SK-N-SH (cell line): ENCODE data around the gene MAML3. TPM values are rescaled to one million over a fixed set of nuclear protein-coding genes. Genes with fewer than 3 reads are reported as not detected.

Experiments
- CTCF ChIA-PET: fragments of 300-600, 350-600 bp; formaldehyde crosslinking; extraction: SDS; loops from one replicate; lab custom pipeline; 2021; lab: Yijun Ruan, JAX
- POLR2A ChIA-PET: fragments of 350-600 bp; sonication (Branson Sonifier 250); formaldehyde crosslinking; extraction: SDS; loops from one replicate; lab custom pipeline; 2020; ENCODE audit warnings: antibody characterized with exemption, inconsistent platforms; lab: Yijun Ruan, JAX
- DNase-seq: peaks from one replicate; pipeline ENCODE4 v3.0.0; 2012
- H2AFZ ChIP-seq: fragments of 200-600 bp; sonication (generic); 2 replicates; pipeline ENCODE4 v1.8.1; 2016; ENCODE audit warnings: antibody characterized with exemption, mild to moderate bottlenecking, low read depth
- H3F3A ChIP-seq: fragments of 200-600 bp; sonication (generic); replicated peaks from 2 replicates; pipeline ENCODE3; 2016; ENCODE audit warnings: antibody characterized with exemption, mild to moderate bottlenecking; ENCODE audit not compliant: insufficient read depth
- H3K27ac ChIP-seq, 2 experiments: fragments of 200-500 bp in 1 of 2; fragments of 200-600 bp in 1 of 2; sonication (Bioruptor generic) in 1 of 2; sonication (generic), shearing (Covaris generic) in 1 of 2; 2 replicates each; pipeline versions ENCODE4 v1.5.1 to v1.6.1; 2014 to 2016; ENCODE audit warnings: low read depth in 2 of 2, inconsistent platforms in 1 of 2, low read length in 1 of 2, mild to moderate bottlenecking in 1 of 2, mixed read lengths in 1 of 2
- H3K27me3 ChIP-seq: fragments of 200-600 bp; sonication (generic), shearing (Covaris generic); 2 replicates; pipeline ENCODE4 v1.6.1; 2016; ENCODE audit warnings: mixed run types; ENCODE audit not compliant: insufficient read depth
- H3K36me3 ChIP-seq, 2 experiments: fragments of 200-500 bp in 1 of 2; fragments of 200-600 bp in 1 of 2; sonication (Bioruptor generic) in 1 of 2; sonication (generic) in 1 of 2; replicated peaks in 1 of 2; 2 replicates each; pipeline versions ENCODE3 to v1.5.1; 2014 to 2016; ENCODE audit warnings: low read length in 1 of 2, mild to moderate bottlenecking in 1 of 2; ENCODE audit not compliant: insufficient read depth in 2 of 2, control insufficient read depth in 1 of 2
- H3K4me1 ChIP-seq, 2 experiments: fragments of 200-500 bp in 1 of 2; fragments of 200-600 bp in 1 of 2; sonication (Bioruptor generic) in 1 of 2; sonication (generic), shearing (Covaris generic) in 1 of 2; 2 replicates each; pipeline versions ENCODE4 v1.5.1 to v1.6.1; 2014 to 2016; ENCODE audit warnings: low read depth in 1 of 2, low read length in 1 of 2, mixed run types in 1 of 2; ENCODE audit not compliant: insufficient read depth in 2 of 2, control insufficient read depth in 1 of 2
- H3K4me2 ChIP-seq: fragments of 200-600 bp; sonication (generic), shearing (Covaris generic); 2 replicates; pipeline ENCODE4 v1.6.1; 2017; ENCODE audit warnings: mixed run types
- H3K4me3 ChIP-seq, 2 experiments: fragments of 200-500 bp in 1 of 2; fragments of 200-600 bp in 1 of 2; sonication (Bioruptor generic) in 1 of 2; sonication (generic), shearing (Covaris generic) in 1 of 2; 2 replicates each; pipeline versions ENCODE4 v1.5.1 to v1.8.1; 2014 to 2016; ENCODE audit warnings: low read depth in 2 of 2, inconsistent platforms in 1 of 2, low read length in 1 of 2, mild to moderate bottlenecking in 1 of 2, mixed read lengths in 1 of 2, moderate library complexity in 1 of 2
- H3K79me2 ChIP-seq: fragments of 200-600 bp; sonication (generic); 2 replicates; pipeline ENCODE4 v1.8.1; 2017; ENCODE audit warnings: mild to moderate bottlenecking; ENCODE audit not compliant: insufficient read depth
- H3K9ac ChIP-seq: fragments of 200-600 bp; sonication (generic); 2 replicates; pipeline ENCODE4 v1.6.1; 2017; ENCODE audit warnings: mixed run types
- H3K9me2 ChIP-seq: fragments of 200-600 bp; sonication (generic); 2 replicates; pipeline ENCODE4 v1.6.1; 2017; ENCODE audit warnings: mixed run types
- H3K9me3 ChIP-seq: fragments of 200-600 bp; sonication (generic); 2 replicates; pipeline ENCODE4 v1.6.1; 2017; ENCODE audit warnings: mixed run types, mild to moderate bottlenecking, moderate library complexity
- H4K20me1 ChIP-seq: fragments of 200-600 bp; sonication (generic); 2 replicates; pipeline ENCODE4 v1.6.1; 2017; ENCODE audit warnings: mild to moderate bottlenecking, mixed run types; ENCODE audit not compliant: insufficient read depth
- CTCF ChIP-seq: fragments of 200-600 bp; sonication (generic); IDR thresholded peaks from 2 replicates; pipeline ENCODE4 v1.6.1; 2017; ENCODE audit warnings: antibody characterized with exemption, mild to moderate bottlenecking, moderate library complexity
- ELF1 ChIP-seq: IDR thresholded peaks from 2 replicates; pipeline ENCODE4 v1.4.0; 2012
- EZH2phosphoT487 ChIP-seq: fragments of 200-600 bp; sonication (generic); IDR thresholded peaks from 2 replicates; pipeline ENCODE4 v1.6.1; 2017; ENCODE audit warnings: low read depth, mixed run types, mild to moderate bottlenecking, antibody characterized with exemption, moderate library complexity, borderline replicate concordance
- FOSL2 ChIP-seq: IDR thresholded peaks from 2 replicates; pipeline ENCODE4 v1.4.0; 2012; ENCODE audit warnings: low read depth, mild to moderate bottlenecking, moderate library complexity, borderline replicate concordance
- FOXM1 ChIP-seq: IDR thresholded peaks from 2 replicates; pipeline ENCODE4 v1.4.0; 2012; ENCODE audit warnings: low read depth, mild to moderate bottlenecking
- GATA2 ChIP-seq: sonication (generic); formaldehyde crosslinking; IDR thresholded peaks from 2 replicates; pipeline ENCODE4 v1.5.0; 2020; ENCODE audit warnings: mild to moderate bottlenecking, missing genetic modification reagents
- IRF3 ChIP-seq: fragments of 150-350 bp; IDR thresholded peaks from 2 replicates; pipeline ENCODE4 v1.6.1; 2016; ENCODE audit warnings: mild to moderate bottlenecking, low read depth, low read length
- JUND ChIP-seq: IDR thresholded peaks from 2 replicates; pipeline ENCODE4 v1.4.0; 2012
- MEF2A ChIP-seq: IDR thresholded peaks from 2 replicates; pipeline ENCODE4 v1.4.0; 2012; ENCODE audit warnings: low read depth, borderline replicate concordance
- MXI1 ChIP-seq: IDR thresholded peaks from 2 replicates; pipeline ENCODE4 v1.6.1; 2012; ENCODE audit warnings: mild to moderate bottlenecking, low read depth, low read length, improper control_type of control experiment
- NFIC ChIP-seq: IDR thresholded peaks from 2 replicates; pipeline ENCODE4 v1.4.0; 2012; ENCODE audit warnings: borderline replicate concordance
- POLR2AphosphoS5 ChIP-seq: IDR thresholded peaks from 2 replicates; pipeline ENCODE4 v1.6.1; 2012; ENCODE audit warnings: low read depth, low read length
- REST ChIP-seq: IDR thresholded peaks from 2 replicates; pipeline ENCODE4 v1.6.1; 2012; ENCODE audit warnings: mild to moderate bottlenecking, low read depth, low read length, moderate library complexity
- RFX5 ChIP-seq: IDR thresholded peaks from 2 replicates; pipeline ENCODE4 v1.6.1; 2012; ENCODE audit warnings: mild to moderate bottlenecking, improper control_type of control experiment, low read length
- TAF1 ChIP-seq: IDR thresholded peaks from 2 replicates; pipeline ENCODE4 v1.6.1; 2012; ENCODE audit warnings: low read depth, mild to moderate bottlenecking, low read length, moderate library complexity, borderline replicate concordance
- TCF12 ChIP-seq: IDR thresholded peaks from 2 replicates; pipeline ENCODE4 v1.4.0; 2012
- USF1 ChIP-seq: IDR thresholded peaks from 2 replicates; pipeline ENCODE4 v1.4.0; 2012; ENCODE audit warnings: low read depth, borderline replicate concordance
- YY1 ChIP-seq: IDR thresholded peaks from 2 replicates; pipeline ENCODE4 v1.4.0; 2012; ENCODE audit warnings: low read depth, mild to moderate bottlenecking
- ZBTB33 ChIP-seq: IDR thresholded peaks from 2 replicates; pipeline ENCODE4 v1.4.0; 2012; ENCODE audit warnings: low read depth, borderline replicate concordance
- WGBS: methylation state at CpG from one replicate; pipeline ENCODE4 v1.1.6; 2017; ENCODE audit warnings: low lambda C conversion rate; 5-methylcytosine and 5-hydroxymethylcytosine counted together
- polyA plus RNA-seq, 3 experiments: library from polyadenylated mRNA; depleted of rRNA; stranded (reverse); fragments of >200 nt; gene quantifications; 2 replicates each; pipeline ENCODE4 v1.2.3, GENCODE V29; 2012

The MAML3 gene
- polyA plus RNA-seq, 1 of the 3 experiments (the other 2 are of a cell fraction) = 5.3 TPM

GRCh38 chr4:140113653-140114052 lies 40.3 kb downstream of the MAML3 start:
- Histone ChIP-seq H2AFZ (no peak overlapping the region), H3F3A (peaks cover 10% of the 10 kb centered on the region), H3K9ac (no peak overlapping the region), H3K9me3 (no peaks in the 10 kb centered on the region), H3K27ac (no peak overlapping the region; a peak in 1 of 4 replicates), H3K79me2 (peaks cover 9% of the 10 kb centered on the region; the same call in 1 of the 2 replicates), H3K4me3 (no peak overlapping the region), H3K4me1 (peaks cover 0 to 35% of the 10 kb centered on the region in 2 experiments; a peak in 2 of 4 replicates), H4K20me1 (no peaks in the 10 kb centered on the region), H3K9me2 (no peaks in the 10 kb centered on the region), H3K36me3 (no peaks in the 10 kb centered on the region), H3K27me3 (no peaks in the 10 kb centered on the region), H3K4me2 (no peak overlapping the region)
- ChIA-PET POLR2A (no interaction called here), CTCF (no interaction called here)
- TF ChIP-seq GATA2 (CRISPR knock-in tag) (no peak), MXI1 (no peak), YY1 (no peak), EZH2phosphoT487 (no peak), USF1 (no peak), REST (no peak)
- 96% methylated on average over 2 of the region's 2 CpGs for WGBS
- no peak for DNase-seq

GRCh38 chr4:140112576-140112975 lies 41.4 kb downstream of the MAML3 start:
- Histone ChIP-seq H3K36me3 (no peaks in the 10 kb centered on the region), H3K4me1 (peaks cover 0 to 38% of the 10 kb centered on the region in 2 experiments; a peak in 2 of 4 replicates), H3K4me3 (no peak overlapping the region), H3K79me2 (peaks cover 9% of the 10 kb centered on the region; the same call in 1 of the 2 replicates), H3K9ac (no peak overlapping the region), H3K9me2 (no peaks in the 10 kb centered on the region), H4K20me1 (no peaks in the 10 kb centered on the region), H3F3A (peaks cover 10% of the 10 kb centered on the region), H3K4me2 (no peak overlapping the region), H3K9me3 (no peaks in the 10 kb centered on the region), H3K27ac (peak overlapping the region; percentile 16 to 65; a peak in 3 of 4 replicates), H3K27me3 (no peaks in the 10 kb centered on the region), H2AFZ (no peak overlapping the region)
- POLR2A ChIA-PET = no interaction called here
- CTCF ChIA-PET = interaction anchor here (0.5 to 0.8 kb wide), 2 partner anchors 36 to 161 kb away, joined by 3 read pairs; no protein-coding TSS in a partner anchor
- WGBS = 48% methylated on average over 2 of the region's 2 CpGs
- DNase-seq = no peak
- TF ChIP-seq GATA2 (CRISPR knock-in tag) = no peak
- TF ChIP-seq CTCF = no peak
- no peak for TF ChIP-seq POLR2AphosphoS5
- TF ChIP-seq JUND = 0 out of 2 replicates have a peak, but pooled peaks have one; percentile 13
- TF ChIP-seq YY1 = no peak
- TF ChIP-seq FOSL2 = 0 out of 2 replicates have a peak, but pooled peaks have one; percentile 27
- no peak for TF ChIP-seq FOXM1
- no peak for TF ChIP-seq IRF3
- TF ChIP-seq ZBTB33 = no peak
- no peak for TF ChIP-seq ELF1
- no peak for TF ChIP-seq TAF1
- peak; percentile 75 for TF ChIP-seq TCF12
- TF ChIP-seq NFIC = no peak
- TF ChIP-seq RFX5 = no peak
- TF ChIP-seq MEF2A = no peak
